Activated CD8-positive, alpha-beta T cell treated with anti-CD3 and anti-CD28 coated beads for 36 hours (primary cell): Measurements from ENCODE around the gene CLDN4. TPM values are rescaled to one million over a fixed set of nuclear protein-coding genes. Genes with fewer than 3 reads are reported as not detected.

Experiments
- ATAC-seq: fragments of 200-7000 bp; cut with Tn5 transposase; one replicate; pipeline ENCODE4 v1.10.0; 2021; ENCODE audit warnings: mild to moderate bottlenecking, moderate library complexity
- CTCF ChIA-PET: fragments of 350-600 bp; sonication (Branson Sonifier 250); formaldehyde crosslinking; loops from one replicate; lab custom pipeline; 2021; ENCODE audit warnings: antibody characterized with exemption; lab: Charles Lee
- POLR2A ChIA-PET: fragments of 350-600 bp; sonication (Branson Sonifier 250); formaldehyde crosslinking; loops from one replicate; lab custom pipeline; 2021; ENCODE audit warnings: antibody characterized with exemption; lab: Charles Lee
- DNase-seq: peaks from one replicate; pipeline ENCODE4 v3.0.0-alpha.2; 2020
- H3K27ac Mint-ChIP-seq: one replicate; pipeline ENCODE4 v1.8.0; 2021; ENCODE audit warnings: mild to moderate bottlenecking, mixed read lengths
- H3K27me3 Mint-ChIP-seq: one replicate; pipeline ENCODE4 v1.8.0; 2021; ENCODE audit warnings: mixed read lengths
- H3K36me3 Mint-ChIP-seq: one replicate; pipeline ENCODE4 v1.8.0; 2021; ENCODE audit warnings: low read depth, mixed read lengths
- H3K4me1 Mint-ChIP-seq: one replicate; pipeline ENCODE4 v1.8.0; 2021; ENCODE audit warnings: low read depth, mixed read lengths
- H3K4me3 Mint-ChIP-seq: one replicate; pipeline ENCODE4 v1.8.0; 2021; ENCODE audit warnings: mild to moderate bottlenecking, moderate library complexity, mixed read lengths
- H3K9me3 Mint-ChIP-seq: one replicate; pipeline ENCODE4 v1.8.0; 2021; ENCODE audit warnings: mixed read lengths
- intact Hi-C: fragments of 100-400 bp; cut with micrococcal nuclease; formaldehyde crosslinking; loops from one replicate; pipeline ENCODE4 v1.10.0; 2022
- total RNA-seq, 2 experiments: library from RNA; stranded (reverse); gene quantifications; one replicate each; pipeline ENCODE4 v1.2.3, GENCODE V29; 2021
- TF ChIP-seq, protein P1 (sequence below): fragments of 200-600 bp; IDR thresholded peaks from one replicate; pipeline ENCODE4 v1.8.0; 2022; ENCODE audit warnings: antibody characterized with exemption, mild to moderate bottlenecking

Gene CLDN4
- total RNA-seq, 2 experiments from 2014 or later, result 0.20 to 0.72 TPM

DNA sequence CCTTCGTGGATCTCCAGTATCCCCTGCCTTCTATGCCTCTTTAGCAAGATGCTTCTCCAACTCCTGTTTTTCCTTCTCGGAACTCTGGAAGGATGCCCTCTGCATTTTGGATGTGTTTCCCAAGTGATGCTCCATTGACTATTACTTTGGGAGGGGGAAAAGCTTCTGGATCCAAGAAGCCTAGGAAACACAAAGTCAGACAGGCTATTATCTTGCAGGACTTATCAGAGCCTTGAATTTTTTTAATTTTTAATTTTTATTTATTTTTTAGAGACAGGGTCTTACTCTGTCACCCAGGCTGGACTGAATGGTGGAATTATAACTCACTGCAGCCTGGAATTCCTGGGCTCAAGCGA is 51.2 kb downstream of the CLDN4 start:
- H3K4me3 Mint-ChIP-seq, result no peak overlapping the region
- ChIA-PET CTCF (interaction anchor here (0.7 kb wide), 1 partner anchor 145 kb away, joined by 4 read pairs; no protein-coding TSS in a partner anchor), POLR2A (no interaction called here)
- no peaks in the 10 kb centered on the region for H3K36me3 Mint-ChIP-seq
- no peaks in the 10 kb centered on the region for H3K9me3 Mint-ChIP-seq
- TF ChIP-seq, protein P1, sequence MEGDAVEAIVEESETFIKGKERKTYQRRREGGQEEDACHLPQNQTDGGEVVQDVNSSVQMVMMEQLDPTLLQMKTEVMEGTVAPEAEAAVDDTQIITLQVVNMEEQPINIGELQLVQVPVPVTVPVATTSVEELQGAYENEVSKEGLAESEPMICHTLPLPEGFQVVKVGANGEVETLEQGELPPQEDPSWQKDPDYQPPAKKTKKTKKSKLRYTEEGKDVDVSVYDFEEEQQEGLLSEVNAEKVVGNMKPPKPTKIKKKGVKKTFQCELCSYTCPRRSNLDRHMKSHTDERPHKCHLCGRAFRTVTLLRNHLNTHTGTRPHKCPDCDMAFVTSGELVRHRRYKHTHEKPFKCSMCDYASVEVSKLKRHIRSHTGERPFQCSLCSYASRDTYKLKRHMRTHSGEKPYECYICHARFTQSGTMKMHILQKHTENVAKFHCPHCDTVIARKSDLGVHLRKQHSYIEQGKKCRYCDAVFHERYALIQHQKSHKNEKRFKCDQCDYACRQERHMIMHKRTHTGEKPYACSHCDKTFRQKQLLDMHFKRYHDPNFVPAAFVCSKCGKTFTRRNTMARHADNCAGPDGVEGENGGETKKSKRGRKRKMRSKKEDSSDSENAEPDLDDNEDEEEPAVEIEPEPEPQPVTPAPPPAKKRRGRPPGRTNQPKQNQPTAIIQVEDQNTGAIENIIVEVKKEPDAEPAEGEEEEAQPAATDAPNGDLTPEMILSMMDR, result no peak
- intact Hi-C loops, result no loop called here
- H3K4me1 Mint-ChIP-seq, result no peaks in the 10 kb centered on the region
- ATAC-seq, result no peak
- peaks cover 10% of the 10 kb centered on the region for H3K27me3 Mint-ChIP-seq
- no peak overlapping the region for H3K27ac Mint-ChIP-seq
- no peak for DNase-seq

Other genes with a start within 250 kb of the CLDN4 start
- gene MLXIPL, start 206.5 kb upstream of the CLDN4 start, total RNA-seq, result not detected
- gene VPS37D, start 163.2 kb upstream of the CLDN4 start, total RNA-seq, result 1 to 10 TPM in 1 of 2 experiments, under 1 TPM in 1; 0.87 to 1.1 TPM
- gene DNAJC30, start 147.5 kb upstream of the CLDN4 start, total RNA-seq, result 1 to 10 TPM; 6.7 to 7.0 TPM
- gene BUD23, start 147.4 kb upstream of the CLDN4 start, total RNA-seq, result 100 to 1,000 TPM; 108 TPM
- 10 to 100 TPM; 11.4 to 11.5 TPM for gene STX1A, start 111.3 kb upstream of the CLDN4 start, total RNA-seq
- 10 to 100 TPM; 19.0 to 21.5 TPM for gene ABHD11, start 92.2 kb upstream of the CLDN4 start, total RNA-seq
- not detected for gene CLDN3, start 60.7 kb upstream of the CLDN4 start, total RNA-seq
- gene METTL27, start 11.5 kb downstream of the CLDN4 start, total RNA-seq, result not detected
- gene TMEM270, start 30.2 kb downstream of the CLDN4 start, total RNA-seq, result not detected
- not detected for gene ELN, start 197.2 kb downstream of the CLDN4 start, total RNA-seq